Endothelial cell (in vitro differentiated cells): ENCODE data around the gene RALBP1. TPM values are rescaled to one million over a fixed set of nuclear protein-coding genes. Genes with fewer than 3 reads are reported as not detected.
"Not testable (repeated sequence)": the region's sequence is repeated elsewhere in the genome, so short reads cannot be mapped to it uniquely, and the experiment has no call there.

ENCODE experiments used
- DNase-seq: peaks from one replicate; pipeline ENCODE4 v3.0.0; 2021; ENCODE audit warnings: low spot score
- H3K27ac Mint-ChIP-seq: one replicate; pipeline ENCODE4 v1.8.0; 2021; ENCODE audit warnings: mixed read lengths, inconsistent platforms; ENCODE audit not compliant: unreplicated experiment
- H3K27me3 Mint-ChIP-seq: one replicate; pipeline ENCODE4 v1.8.0; 2021; ENCODE audit warnings: mild to moderate bottlenecking, moderate library complexity, mixed read lengths, inconsistent platforms; ENCODE audit not compliant: unreplicated experiment
- H3K36me3 Mint-ChIP-seq: one replicate; pipeline ENCODE4 v1.8.0; 2021; ENCODE audit warnings: mild to moderate bottlenecking, low read depth, mixed read lengths, inconsistent platforms; ENCODE audit not compliant: unreplicated experiment
- H3K4me1 Mint-ChIP-seq: one replicate; pipeline ENCODE4 v1.8.0; 2021; ENCODE audit warnings: mild to moderate bottlenecking, mixed read lengths, inconsistent platforms; ENCODE audit not compliant: unreplicated experiment
- H3K4me3 Mint-ChIP-seq: one replicate; pipeline ENCODE4 v1.8.0; 2021; ENCODE audit warnings: mild to moderate bottlenecking, mixed read lengths, inconsistent platforms; ENCODE audit not compliant: unreplicated experiment
- H3K9me3 Mint-ChIP-seq: one replicate; pipeline ENCODE4 v1.8.0; 2021; ENCODE audit warnings: mixed read lengths, inconsistent platforms; ENCODE audit not compliant: unreplicated experiment
- total RNA-seq: library from RNA; stranded (reverse); fragmentation: NEBNext Ultra II Directional; extraction: Animal tissue kit (Norgen Biotek cat#: 25700); gene quantifications from one replicate; pipeline ENCODE4 v1.2.1, GENCODE V29; 2021; ENCODE audit not compliant: unreplicated experiment
- TF ChIP-seq, protein P1 (sequence below): fragments of 200-600 bp; sonication (generic); IDR thresholded peaks from one replicate; pipeline ENCODE4 v1.5.0; 2021; ENCODE audit warnings: antibody characterized with exemption; ENCODE audit not compliant: unreplicated experiment

The RALBP1 gene
- total RNA-seq, 1 donor from 2014 or later = 56.8 TPM

DNA sequence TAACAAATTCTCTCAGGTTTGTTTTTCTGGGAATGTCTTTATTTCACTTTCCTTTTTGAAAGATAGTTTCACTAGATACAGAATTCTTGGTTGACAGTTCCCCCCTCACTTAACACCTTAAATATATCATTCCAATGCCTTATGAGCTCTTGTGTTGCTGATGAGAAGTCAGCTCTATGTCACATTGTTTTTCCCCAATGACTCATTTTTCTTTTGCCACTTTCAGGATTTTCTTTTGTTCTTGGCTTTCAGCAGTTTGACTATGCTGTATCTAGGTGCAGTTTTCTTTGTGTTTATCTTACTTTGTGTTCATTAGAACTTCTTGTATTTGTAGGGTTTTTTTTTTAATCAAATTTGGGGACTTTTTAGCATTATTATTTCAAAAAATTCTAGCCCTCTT, 5.6 kb upstream of the RALBP1 start:
- Mint-ChIP-seq H3K9me3 (no peaks in the 10 kb centered on the region), H3K4me3 (no peak overlapping the region)
- no peak for DNase-seq

DNA sequence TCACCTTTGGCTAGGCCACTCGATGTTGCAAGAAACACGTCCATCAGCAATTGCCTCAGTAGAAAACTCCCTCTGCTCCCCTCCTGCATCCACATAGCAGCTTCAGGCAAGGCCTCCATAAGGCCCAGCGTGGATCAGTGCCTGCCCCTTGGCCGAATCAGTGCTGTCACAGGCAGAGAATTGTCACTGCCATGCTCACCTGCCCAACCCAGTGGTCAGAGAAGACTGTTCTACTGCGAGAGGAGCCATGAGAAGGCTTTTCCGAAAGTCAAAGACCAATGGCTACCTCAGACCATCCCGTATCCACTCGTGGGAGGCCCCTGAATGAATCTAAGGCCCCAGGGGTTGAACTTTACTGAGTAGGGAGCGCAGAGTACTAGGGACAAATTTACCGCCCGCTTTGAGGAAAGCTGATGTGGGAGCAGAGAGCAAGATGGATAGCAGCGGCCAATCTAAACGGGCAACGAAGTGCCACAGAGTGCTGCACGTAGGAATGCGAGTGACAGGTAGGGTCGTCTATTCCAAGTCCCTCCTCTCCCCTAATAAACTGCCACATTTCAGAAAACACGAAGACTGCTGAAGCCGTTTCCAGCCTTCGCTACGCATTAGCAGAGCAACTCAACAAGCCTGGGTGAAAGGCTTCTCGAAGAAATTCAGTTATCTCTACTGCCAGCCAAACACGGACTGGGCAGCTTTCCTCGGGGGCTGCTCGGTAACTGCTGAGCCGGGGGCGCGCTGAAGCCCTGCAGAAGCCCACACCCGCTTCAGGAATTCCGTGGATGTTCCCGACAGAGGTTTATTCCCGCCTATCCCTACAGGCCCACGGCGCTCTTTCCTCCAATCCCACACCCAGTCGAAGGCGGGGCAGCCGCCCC, 968 bp upstream of the RALBP1 start:
- Mint-ChIP-seq H3K27me3 (no peaks in the 10 kb centered on the region), H3K9me3 (no peaks in the 10 kb centered on the region)
- DNase-seq = no peak

More for the DNA sequence above, 5.6 kb upstream of the RALBP1 start:
- Mint-ChIP-seq H3K4me1 (peaks cover 4% of the 10 kb centered on the region), H3K27me3 (no peaks in the 10 kb centered on the region), H3K27ac (no peak overlapping the region), H3K36me3 (no peaks in the 10 kb centered on the region)
- TF ChIP-seq, protein P1, sequence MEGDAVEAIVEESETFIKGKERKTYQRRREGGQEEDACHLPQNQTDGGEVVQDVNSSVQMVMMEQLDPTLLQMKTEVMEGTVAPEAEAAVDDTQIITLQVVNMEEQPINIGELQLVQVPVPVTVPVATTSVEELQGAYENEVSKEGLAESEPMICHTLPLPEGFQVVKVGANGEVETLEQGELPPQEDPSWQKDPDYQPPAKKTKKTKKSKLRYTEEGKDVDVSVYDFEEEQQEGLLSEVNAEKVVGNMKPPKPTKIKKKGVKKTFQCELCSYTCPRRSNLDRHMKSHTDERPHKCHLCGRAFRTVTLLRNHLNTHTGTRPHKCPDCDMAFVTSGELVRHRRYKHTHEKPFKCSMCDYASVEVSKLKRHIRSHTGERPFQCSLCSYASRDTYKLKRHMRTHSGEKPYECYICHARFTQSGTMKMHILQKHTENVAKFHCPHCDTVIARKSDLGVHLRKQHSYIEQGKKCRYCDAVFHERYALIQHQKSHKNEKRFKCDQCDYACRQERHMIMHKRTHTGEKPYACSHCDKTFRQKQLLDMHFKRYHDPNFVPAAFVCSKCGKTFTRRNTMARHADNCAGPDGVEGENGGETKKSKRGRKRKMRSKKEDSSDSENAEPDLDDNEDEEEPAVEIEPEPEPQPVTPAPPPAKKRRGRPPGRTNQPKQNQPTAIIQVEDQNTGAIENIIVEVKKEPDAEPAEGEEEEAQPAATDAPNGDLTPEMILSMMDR = no peak

DNA sequence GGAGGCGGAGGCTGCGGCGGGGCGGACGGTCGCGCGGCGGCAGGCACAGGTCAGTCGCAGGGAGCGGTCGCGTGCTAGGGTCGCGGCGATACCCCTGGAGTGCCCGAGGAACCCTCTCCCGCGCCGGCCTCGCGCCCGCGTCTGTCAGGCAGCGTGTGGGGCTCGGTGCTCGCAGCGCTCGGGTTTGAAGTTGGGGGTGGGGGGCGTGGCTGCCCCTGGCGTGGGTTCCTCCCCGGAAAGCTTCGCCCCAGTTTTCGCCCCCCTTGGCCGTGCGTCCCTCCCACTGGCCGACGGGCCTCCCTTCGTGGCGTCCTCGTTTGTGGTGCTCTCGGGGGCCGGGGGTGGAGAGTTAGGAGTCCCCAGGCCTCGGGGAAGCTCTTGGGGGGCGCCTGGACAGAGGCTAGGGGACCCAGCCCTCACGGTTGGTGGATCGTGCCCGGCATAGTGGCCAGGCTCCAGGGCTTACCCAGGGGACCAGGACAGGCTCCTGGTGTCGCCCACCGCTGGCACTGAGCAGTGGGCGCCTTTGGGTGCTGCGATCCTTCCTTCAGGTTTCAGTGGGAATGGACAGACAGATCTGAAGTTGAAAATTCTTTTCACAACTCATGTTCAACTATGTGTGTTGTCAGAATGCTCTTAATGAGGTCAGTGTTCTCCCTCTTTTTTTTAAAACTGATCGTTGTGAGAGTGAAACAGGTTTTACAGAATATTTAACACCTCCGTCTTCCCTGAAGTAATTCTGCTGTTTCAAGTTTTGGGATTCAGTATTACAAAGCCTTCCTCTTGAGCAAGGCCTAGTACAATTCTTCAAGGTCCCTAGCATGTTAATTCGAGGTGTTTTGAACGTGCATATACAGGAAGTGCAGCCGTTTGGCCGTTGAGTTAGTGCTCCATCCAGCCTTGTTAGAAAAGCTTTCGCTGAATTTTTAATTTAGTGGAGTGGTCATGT, 604 bp downstream of the RALBP1 start:
- TF ChIP-seq, protein P1 = no peak
- Mint-ChIP-seq H3K4me3 (peak overlapping the region; percentile 95), H3K4me1 (peaks cover 9% of the 10 kb centered on the region), H3K27me3 (no peaks in the 10 kb centered on the region), H3K27ac (no peak overlapping the region), H3K36me3 (peaks cover 10% of the 10 kb centered on the region), H3K9me3 (no peaks in the 10 kb centered on the region)
- DNase-seq = no peak

More for the DNA sequence above, 968 bp upstream of the RALBP1 start:
- H3K4me1 Mint-ChIP-seq = peaks cover 9% of the 10 kb centered on the region
- H3K36me3 Mint-ChIP-seq = peaks cover 5% of the 10 kb centered on the region
- peak overlapping the region; percentile 95 for H3K4me3 Mint-ChIP-seq
- peak overlapping the region; percentile 46 for H3K27ac Mint-ChIP-seq
- TF ChIP-seq, protein P1 = no peak

DNA sequence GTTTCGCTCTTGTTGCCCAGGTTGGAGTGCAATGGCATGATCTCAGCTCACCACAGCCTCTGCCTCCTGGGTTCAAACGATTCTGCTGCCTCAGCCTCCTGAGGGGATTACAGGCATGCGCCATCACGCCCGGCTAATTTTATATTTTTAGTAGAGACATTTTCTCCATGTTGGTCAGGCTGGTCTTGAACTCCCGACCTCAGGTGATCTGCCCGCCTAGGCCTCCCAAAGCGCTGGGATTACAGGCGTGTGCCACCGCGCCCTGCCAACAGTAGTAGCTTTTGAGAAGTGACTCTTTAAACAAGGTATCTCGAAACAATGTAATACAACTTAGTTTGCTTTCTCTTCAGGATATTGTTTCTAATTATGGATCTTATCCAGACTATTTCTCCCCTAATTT, 1.6 kb downstream of the RALBP1 start:
- not testable (repeated sequence) for H3K4me1 Mint-ChIP-seq, H3K27me3 Mint-ChIP-seq, H3K4me3 Mint-ChIP-seq, H3K27ac Mint-ChIP-seq, H3K36me3 Mint-ChIP-seq, DNase-seq, H3K9me3 Mint-ChIP-seq

DNA sequence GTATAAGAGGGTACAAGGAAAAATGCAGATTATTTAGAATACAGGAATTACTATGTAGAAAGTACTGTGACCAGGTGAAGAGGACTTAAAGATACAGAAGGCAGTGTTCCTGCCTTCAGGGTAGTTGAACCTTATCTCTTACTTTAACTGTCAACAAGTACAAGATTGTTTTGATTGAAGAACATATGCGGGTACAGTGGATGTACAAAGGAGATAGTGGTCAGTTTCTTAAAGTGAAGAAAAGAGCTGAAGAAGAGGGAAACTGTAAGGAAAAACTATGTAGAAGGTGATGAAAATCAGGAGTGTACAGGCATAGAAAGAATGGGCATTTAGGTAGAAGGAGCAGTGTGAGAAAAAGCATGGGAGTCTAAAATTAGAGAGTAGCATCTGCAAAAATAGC, 2.2 kb downstream of the RALBP1 start:
- TF ChIP-seq, protein P1 = no peak
- H3K36me3 Mint-ChIP-seq = peaks cover 10% of the 10 kb centered on the region
- no peaks in the 10 kb centered on the region for H3K9me3 Mint-ChIP-seq
- H3K4me1 Mint-ChIP-seq = peaks cover 9% of the 10 kb centered on the region
- no peaks in the 10 kb centered on the region for H3K27me3 Mint-ChIP-seq
- DNase-seq = no peak
- H3K27ac Mint-ChIP-seq = no peak overlapping the region
- no peak overlapping the region for H3K4me3 Mint-ChIP-seq
